Naive thymus-derived CD4-positive, alpha-beta T cell (primary cell): Measurements from ENCODE around the gene DUXA. TPM values are rescaled to one million over a fixed set of nuclear protein-coding genes. Genes with fewer than 3 reads are reported as not detected.

Source experiments
- ATAC-seq: fragments of 150-1000 bp; cut with Tn5 transposase; 2 replicates; pipeline ENCODE4 v1.10.0; 2021; ENCODE audit warnings: mild to moderate bottlenecking, moderate library complexity
- CTCF ChIA-PET: fragments of 350-600 bp; sonication (Branson Sonifier 250); formaldehyde crosslinking; loops from one replicate; lab custom pipeline; 2021; ENCODE audit warnings: antibody characterized with exemption; lab: Charles Lee
- POLR2A ChIA-PET: fragments of 350-600 bp; sonication (Branson Sonifier 250); formaldehyde crosslinking; loops from one replicate; lab custom pipeline; 2021; ENCODE audit warnings: antibody characterized with exemption, inconsistent platforms; lab: Charles Lee
- DNase-seq, 9 donors: peaks; one replicate each; pipeline versions ENCODE4 v3.0.0 to v3.0.0-alpha.2; 2020 to 2022; ENCODE audit warnings: mixed read lengths in 1 of 9
- H3K27ac ChIP-seq: one replicate; pipeline ENCODE4 v1.7.0; 2013; ENCODE audit warnings: mild to moderate bottlenecking, low read depth, low read length, moderate library complexity
- H3K27me3 ChIP-seq, 2 donors: one replicate each; pipeline ENCODE4 v1.7.0; 2013; ENCODE audit warnings: low read length in 2 of 2, mild to moderate bottlenecking in 2 of 2, moderate library complexity in 2 of 2; ENCODE audit not compliant: control insufficient read depth in 2 of 2, insufficient read depth in 2 of 2
- H3K36me3 ChIP-seq, 3 experiments: 1 replicate in 2 of 3; 2 replicates in 1 of 3; pipeline ENCODE4 v1.7.0; 2013; ENCODE audit warnings: low read length in 3 of 3, mild to moderate bottlenecking in 3 of 3, moderate library complexity in 1 of 3; ENCODE audit not compliant: insufficient read depth in 3 of 3, control insufficient read depth in 2 of 3
- H3K4me1 ChIP-seq, 2 donors: one replicate each; pipeline ENCODE4 v1.7.0; 2013; ENCODE audit warnings: low read length in 2 of 2, mild to moderate bottlenecking in 2 of 2, moderate library complexity in 1 of 2; ENCODE audit not compliant: control insufficient read depth in 2 of 2, insufficient read depth in 2 of 2
- H3K4me3 ChIP-seq: 2 replicates; pipeline ENCODE4 v1.7.0; 2013; ENCODE audit warnings: mild to moderate bottlenecking, low read length
- H3K9me3 ChIP-seq, 3 experiments: 1 replicate in 2 of 3; 2 replicates in 1 of 3; pipeline ENCODE4 v1.7.0; 2013; ENCODE audit warnings: low read length in 3 of 3; ENCODE audit not compliant: control insufficient read depth in 2 of 3
- H3K27ac Mint-ChIP-seq, 9 donors: one replicate each; pipeline ENCODE4 v1.8.0; 2020 to 2022; ENCODE audit warnings: mixed read lengths in 9 of 9, mild to moderate bottlenecking in 8 of 9, moderate library complexity in 5 of 9, inconsistent platforms in 2 of 9
- H3K27me3 Mint-ChIP-seq, 5 donors: one replicate each; pipeline ENCODE4 v1.8.0; 2021 to 2022; ENCODE audit warnings: mixed read lengths in 5 of 5, mild to moderate bottlenecking in 1 of 5
- H3K36me3 Mint-ChIP-seq, 5 donors: one replicate each; pipeline ENCODE4 v1.8.0; 2020 to 2022; ENCODE audit warnings: mixed read lengths in 5 of 5, mild to moderate bottlenecking in 3 of 5, inconsistent platforms in 1 of 5
- H3K4me1 Mint-ChIP-seq, 7 donors: one replicate each; pipeline ENCODE4 v1.8.0; 2020 to 2022; ENCODE audit warnings: mixed read lengths in 7 of 7, mild to moderate bottlenecking in 3 of 7, inconsistent platforms in 1 of 7
- H3K4me3 Mint-ChIP-seq, 10 donors: one replicate each; pipeline ENCODE4 v1.8.0; 2020 to 2022; ENCODE audit warnings: mild to moderate bottlenecking in 10 of 10, mixed read lengths in 10 of 10, moderate library complexity in 6 of 10, inconsistent platforms in 2 of 10
- H3K9me3 Mint-ChIP-seq, 11 donors: one replicate each; pipeline ENCODE4 v1.8.0; 2020 to 2022; ENCODE audit warnings: mixed read lengths in 11 of 11, mild to moderate bottlenecking in 4 of 11, inconsistent platforms in 1 of 11, moderate library complexity in 1 of 11
- intact Hi-C, 2 donors: fragments of 100-400 bp; cut with micrococcal nuclease; formaldehyde crosslinking; loops; one replicate each; pipeline ENCODE4 v1.15.1; 2023
- polyA plus RNA-seq, 2 donors: library from polyadenylated mRNA; unstranded; fragments of 300-500 nt; fragmentation: Illumina TruSeq; gene quantifications; one replicate each; pipeline ENCODE4 v1.2.3, GENCODE V29; 2021
- total RNA-seq, 6 experiments: library from RNA in 5 of 6; stranded (reverse) in 5 of 6; gene quantifications; 1 replicate in 5 of 6; 2 replicates in 1 of 6; pipeline ENCODE4 v1.2.3 and lab custom pipeline; 2021 to 2026

The DUXA gene
- total and polyA plus RNA-seq, 7 experiments from 2014 or later: not detected

DNA sequence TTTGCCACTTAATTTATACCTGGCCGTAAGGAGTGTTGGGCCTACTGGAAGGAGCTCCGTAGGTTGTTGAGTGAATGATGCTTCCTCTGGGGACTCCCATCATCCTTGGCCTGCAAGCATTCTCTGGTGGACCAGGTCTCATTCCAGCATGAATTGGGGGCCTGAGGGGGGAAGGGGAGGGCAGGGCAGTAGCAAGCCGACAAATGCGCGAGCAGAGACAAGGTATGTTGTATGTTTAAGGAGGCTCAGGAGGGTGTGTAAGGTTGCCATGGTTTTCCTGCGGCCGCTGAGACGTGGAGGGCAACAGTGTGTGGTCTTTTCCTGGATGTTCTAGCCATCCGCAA is 24.8 kb upstream of the DUXA start:
- Histone ChIP-seq H3K27ac (peak overlapping the region; percentile 85), H3K4me3 (peak overlapping the region; percentile 95), H3K27me3 (no peaks in the 10 kb centered on the region), H3K36me3 (peaks cover 0 to 51% (median 23%) of the 10 kb centered on the region in 3 experiments), H3K9me3 (peaks cover 0 to 11% (median 0%) of the 10 kb centered on the region in 3 experiments), H3K4me1 (peaks cover 11 to 22% of the 10 kb centered on the region in 2 donors)
- Mint-ChIP-seq H3K9me3 (peaks cover 20 to 92% (median 52%) of the 10 kb centered on the region in 11 donors), H3K27ac (peak overlapping the region; percentile 88 to 97 (median 93)), H3K36me3 (peaks cover 49 to 72% (median 67%) of the 10 kb centered on the region in 5 donors), H3K4me3 (peak overlapping the region; percentile 90 to 97 (median 94)), H3K4me1 (peaks cover 20 to 40% (median 35%) of the 10 kb centered on the region in 7 donors), H3K27me3 (peaks cover 0 to 10% (median 6%) of the 10 kb centered on the region in 5 donors)
- ChIA-PET CTCF (interaction anchor here (0.6 kb wide), 1 partner anchor 507 kb away, joined by 4 read pairs; no protein-coding TSS in a partner anchor), POLR2A (interaction anchor here (0.7 to 1.4 kb wide), 4 partner anchors 9 to 658 kb away, joined by 3 to 7 read pairs (median 4); partner anchors contain the start of gene ZNF805)
- intact Hi-C loops: loop anchor here (5.0 kb wide), 2 partner anchors 440 to 595 kb away; partner anchors contain the start of genes ZNF211 (in 1 of the 2) and ZNF71 (in 1 of the 2)
- no peak for ATAC-seq
- no peak for DNase-seq

DNA sequence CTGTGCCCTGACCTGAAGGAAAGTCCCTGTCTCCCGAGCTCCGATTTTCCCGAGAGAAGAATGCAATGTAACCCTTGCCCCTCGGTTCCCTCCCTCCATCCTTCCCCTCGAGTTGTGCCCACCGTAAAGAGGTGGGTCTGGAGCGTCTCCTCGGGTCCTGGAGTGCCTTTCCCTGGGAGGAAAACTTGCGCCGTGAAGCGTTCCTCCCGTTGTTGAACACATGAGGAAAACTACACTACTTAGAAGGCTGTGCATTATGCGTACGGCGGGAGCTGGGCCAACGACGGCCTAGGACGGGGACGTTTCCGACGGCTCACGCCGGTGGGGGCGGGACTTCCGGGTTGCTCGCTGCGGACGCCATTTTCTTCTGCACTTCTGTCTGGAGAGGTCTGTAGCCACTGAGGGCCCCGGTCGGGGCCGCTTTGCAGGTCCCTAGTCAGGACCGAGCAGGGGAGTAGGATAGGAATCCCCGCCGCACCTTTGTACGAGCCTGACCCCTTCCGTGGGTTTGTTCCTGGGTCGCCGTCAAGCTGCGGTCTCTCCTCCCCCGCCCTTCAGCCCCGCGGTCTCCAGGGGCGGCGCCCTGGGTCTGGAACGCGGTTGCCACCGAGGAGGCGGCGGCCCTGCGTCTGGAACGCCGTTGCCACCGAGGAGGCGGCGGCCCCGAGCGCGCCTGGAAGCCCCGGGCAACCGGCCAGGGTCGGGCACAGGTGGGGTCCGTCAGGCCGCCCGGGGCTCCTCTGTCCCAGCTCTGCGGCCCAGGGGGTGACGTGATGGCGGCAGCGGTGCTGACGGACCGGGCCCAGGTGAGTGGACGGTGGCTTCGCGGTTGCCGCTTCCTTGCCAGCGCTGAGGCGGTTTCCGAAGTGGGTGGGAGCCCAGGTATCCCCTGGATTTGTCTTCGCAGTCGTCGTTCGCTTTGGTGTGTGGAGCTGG is 24.1 kb upstream of the DUXA start, which contains the start of gene ZNF264:
Gene ZNF264, plus strand, starts transcription at position 360 of the 936 bp plus-strand sequence. Its CDS starts 414 bp downstream, at position 774.
- ChIA-PET CTCF (no interaction called here), POLR2A (interaction anchor here (0.5 to 1.4 kb wide), 7 partner anchors 10 to 1250 kb away, joined by 3 to 7 read pairs (median 3); partner anchors contain the start of genes ZNF460 and ZNF805)
- peaks cover 15 to 90% (median 47%) of the 10 kb centered on the region in 11 donors for H3K9me3 Mint-ChIP-seq
- Histone ChIP-seq H3K27me3 (no peaks in the 10 kb centered on the region), H3K36me3 (peaks cover 0 to 45% (median 23%) of the 10 kb centered on the region in 3 experiments), H3K4me1 (peaks cover 11 to 22% of the 10 kb centered on the region in 2 donors), H3K4me3 (peak within 1 kb of the TSS; percentile 95), H3K9me3 (peaks cover 0 to 14% (median 0%) of the 10 kb centered on the region in 3 experiments), H3K27ac (peak within 1 kb of the TSS; percentile 85)
- H3K27me3 Mint-ChIP-seq: peaks cover 0 to 11% (median 6%) of the 10 kb centered on the region in 5 donors
- DNase-seq (peak; percentile 79 to 90 (median 86)), ATAC-seq (peak; percentile 98)
- H3K36me3 Mint-ChIP-seq: peaks cover 44 to 66% (median 61%) of the 10 kb centered on the region in 5 donors
- H3K27ac Mint-ChIP-seq: peak within 1 kb of the TSS; percentile 92 to 97 (median 95)
- peak within 1 kb of the TSS; percentile 90 to 97 (median 94) for H3K4me3 Mint-ChIP-seq
- H3K4me1 Mint-ChIP-seq: peaks cover 20 to 40% (median 35%) of the 10 kb centered on the region in 7 donors
- intact Hi-C loops: loop anchor here (1.0 to 5.0 kb wide), 7 partner anchors 49 to 594 kb away; partner anchors contain the start of genes TRAPPC2B (in 2 of the 2), ZNF460 (in 2 of the 2), ZNF543 (in 2 of the 2) and ZNF547 (in 2 of the 2)

DNA sequence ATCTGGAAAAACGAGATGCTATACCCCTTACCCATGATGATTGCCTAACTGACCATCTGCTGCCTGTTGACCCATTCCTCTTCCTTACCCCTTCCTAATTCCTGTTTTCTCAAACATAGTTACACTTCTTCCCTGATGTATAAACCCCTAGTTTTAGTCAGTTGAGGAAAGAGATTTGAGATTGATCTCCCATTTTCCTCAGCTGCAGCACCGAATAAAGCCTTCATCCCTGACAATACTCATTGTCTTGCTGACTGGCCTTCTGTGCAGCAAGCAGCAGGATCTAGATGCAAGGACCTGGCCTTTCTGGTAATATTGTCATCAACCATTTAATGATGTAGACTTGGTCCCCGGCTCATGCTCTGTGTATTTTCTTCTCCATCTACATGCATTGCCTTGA is 23.0 kb upstream of the DUXA start:
- peaks cover 0 to 17% (median 10%) of the 10 kb centered on the region in 5 donors for H3K27me3 Mint-ChIP-seq
- H3K9me3 Mint-ChIP-seq: peaks cover 16 to 90% (median 41%) of the 10 kb centered on the region in 11 donors
- Histone ChIP-seq H3K27me3 (no peaks in the 10 kb centered on the region), H3K36me3 (peaks cover 0 to 33% (median 17%) of the 10 kb centered on the region in 3 experiments), H3K4me3 (peak overlapping the region; percentile 95), H3K9me3 (peaks cover 0 to 14% (median 0%) of the 10 kb centered on the region in 3 experiments), H3K4me1 (peaks cover 11 to 22% of the 10 kb centered on the region in 2 donors), H3K27ac (no peak overlapping the region)
- peaks cover 39 to 55% (median 50%) of the 10 kb centered on the region in 5 donors for H3K36me3 Mint-ChIP-seq
- POLR2A ChIA-PET: interaction anchor here (0.6 to 1.4 kb wide), 2 partner anchors 50 to 1057 kb away, joined by 3 to 7 read pairs; partner anchors contain the start of gene ZNF805
- intact Hi-C loops: loop anchor here (5.0 kb wide), 2 partner anchors 442 to 593 kb away; partner anchors contain the start of genes ZNF211 (in 1 of the 2) and ZNF71 (in 1 of the 2)
- ATAC-seq: no peak
- CTCF ChIA-PET: no interaction called here
- H3K27ac Mint-ChIP-seq: peak overlapping the region in 8 of 9 donors; percentile 92 to 97 (median 94)
- H3K4me3 Mint-ChIP-seq: peak overlapping the region; percentile 88 to 96 (median 93)
- H3K4me1 Mint-ChIP-seq: peaks cover 20 to 40% (median 35%) of the 10 kb centered on the region in 7 donors
- no peak for DNase-seq

DNA sequence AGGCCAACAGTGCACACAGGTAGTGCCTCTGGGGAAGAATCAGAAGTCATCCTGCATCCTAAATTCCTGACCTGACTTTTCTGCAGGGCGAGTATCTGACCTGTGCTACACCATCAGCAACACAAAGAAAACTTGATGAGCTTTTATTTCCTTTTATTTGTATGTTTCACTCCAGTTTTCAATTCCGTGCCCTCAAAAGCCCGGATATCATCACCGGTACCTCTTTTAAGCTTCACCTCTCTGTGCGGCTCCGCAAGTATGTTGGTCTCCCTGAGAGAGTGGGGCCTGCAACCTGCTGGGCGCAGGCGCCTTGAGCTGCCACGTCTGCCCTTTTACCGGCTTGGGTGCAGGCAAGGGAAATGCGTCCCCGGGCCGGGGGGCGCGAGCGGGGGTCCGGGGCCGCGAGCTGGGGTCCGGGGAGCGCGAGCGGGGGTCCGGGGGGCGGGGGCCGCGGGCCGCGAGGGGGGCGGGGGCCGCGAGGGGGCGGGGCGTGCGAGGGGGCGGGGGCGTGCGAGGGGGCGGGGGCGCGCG is 4.3 kb upstream of the DUXA start:
- POLR2A ChIA-PET: no interaction called here
- H3K4me3 Mint-ChIP-seq: peak overlapping the region; percentile 42 to 81 (median 68)
- Histone ChIP-seq H3K36me3 (no peaks in the 10 kb centered on the region), H3K9me3 (peaks cover 0 to 18% (median 0%) of the 10 kb centered on the region in 3 experiments), H3K4me3 (peak overlapping the region; percentile 34), H3K4me1 (peaks cover 0 to 7% of the 10 kb centered on the region in 2 donors), H3K27ac (no peak overlapping the region), H3K27me3 (no peaks in the 10 kb centered on the region)
- ATAC-seq: peak; percentile 79
- H3K9me3 Mint-ChIP-seq: peaks cover 8 to 77% (median 37%) of the 10 kb centered on the region in 11 donors
- H3K4me1 Mint-ChIP-seq: peaks cover 3 to 19% (median 13%) of the 10 kb centered on the region in 7 donors
- peaks cover 4 to 54% (median 20%) of the 10 kb centered on the region in 5 donors for H3K36me3 Mint-ChIP-seq
- intact Hi-C loops: no loop called here
- CTCF ChIA-PET: no interaction called here
- H3K27ac Mint-ChIP-seq: peak overlapping the region in 4 of 9 donors; percentile 14 to 79 (median 66)
- peak in 4 of 9 donors; percentile 16 to 58 (median 22) for DNase-seq
- peaks cover 0 to 49% (median 36%) of the 10 kb centered on the region in 5 donors for H3K27me3 Mint-ChIP-seq

DNA sequence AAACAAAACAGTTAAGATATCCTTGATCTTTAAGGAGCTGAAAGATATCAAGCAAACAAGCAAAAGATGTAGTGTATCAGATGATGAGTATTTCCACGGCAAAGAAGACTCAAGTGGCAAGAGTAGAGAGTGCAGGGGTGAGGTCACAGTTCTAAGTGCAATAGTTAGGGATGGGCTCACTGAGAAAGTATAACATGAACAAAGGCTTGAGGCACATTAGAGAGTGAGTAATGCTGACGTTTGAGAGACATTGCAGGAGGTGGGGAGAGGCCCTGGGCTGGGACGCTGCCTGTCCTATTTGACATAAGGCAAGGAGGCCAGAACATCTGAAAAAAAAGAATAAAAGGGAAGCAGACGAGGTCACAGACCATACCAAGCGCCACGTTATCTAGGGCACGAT is 1.4 kb downstream of the DUXA start:
- peaks cover 2 to 30% (median 7%) of the 10 kb centered on the region in 5 donors for H3K36me3 Mint-ChIP-seq
- Histone ChIP-seq H3K4me3 (no peak overlapping the region), H3K27ac (no peak overlapping the region), H3K9me3 (no peaks in the 10 kb centered on the region), H3K4me1 (no peaks in the 10 kb centered on the region), H3K36me3 (no peaks in the 10 kb centered on the region), H3K27me3 (no peaks in the 10 kb centered on the region)
- H3K4me3 Mint-ChIP-seq: no peak overlapping the region
- ChIA-PET POLR2A (no interaction called here), CTCF (no interaction called here)
- peaks cover 5 to 72% (median 31%) of the 10 kb centered on the region in 11 donors for H3K9me3 Mint-ChIP-seq
- no peak overlapping the region for H3K27ac Mint-ChIP-seq
- DNase-seq: no peak
- H3K4me1 Mint-ChIP-seq: no peaks in the 10 kb centered on the region
- peaks cover 0 to 15% (median 4%) of the 10 kb centered on the region in 5 donors for H3K27me3 Mint-ChIP-seq
- no peak for ATAC-seq
- intact Hi-C loops: no loop called here
